Panc1 (cell line): Measurements from ENCODE around the gene ITPR3.

Source experiments
- POLR2AphosphoS5 ChIP-seq: IDR thresholded peaks from 2 replicates; pipeline ENCODE4 v1.6.1; 2012; ENCODE audit warnings: mild to moderate bottlenecking, low read depth, low read length, moderate library complexity
- SIN3A ChIP-seq: IDR thresholded peaks from 2 replicates; pipeline ENCODE4 v1.6.1; 2012; ENCODE audit warnings: low read depth, mild to moderate bottlenecking, low read length, moderate library complexity, borderline replicate concordance; ENCODE audit not compliant: insufficient read depth
- TCF7L2 ChIP-seq: IDR thresholded peaks from 2 replicates; pipeline ENCODE4 v1.6.1; 2011; ENCODE audit warnings: mild to moderate bottlenecking, low read depth, low read length, inconsistent platforms
- TF ChIP-seq, protein P1 (sequence below): fragments of 450-650 bp; IDR thresholded peaks from 2 replicates; pipeline ENCODE4 v1.5.1; 2017; ENCODE audit warnings: mild to moderate bottlenecking
- TF ChIP-seq, protein P2 (sequence below), 2 experiments: IDR thresholded peaks; 2 replicates each; pipeline ENCODE4 v1.6.1; 2011 to 2012; ENCODE audit warnings: low read depth in 2 of 2, control low read depth in 1 of 2, low read length in 1 of 2, mild to moderate bottlenecking in 1 of 2, moderate library complexity in 1 of 2; ENCODE audit not compliant: insufficient read depth in 1 of 2

DNA sequence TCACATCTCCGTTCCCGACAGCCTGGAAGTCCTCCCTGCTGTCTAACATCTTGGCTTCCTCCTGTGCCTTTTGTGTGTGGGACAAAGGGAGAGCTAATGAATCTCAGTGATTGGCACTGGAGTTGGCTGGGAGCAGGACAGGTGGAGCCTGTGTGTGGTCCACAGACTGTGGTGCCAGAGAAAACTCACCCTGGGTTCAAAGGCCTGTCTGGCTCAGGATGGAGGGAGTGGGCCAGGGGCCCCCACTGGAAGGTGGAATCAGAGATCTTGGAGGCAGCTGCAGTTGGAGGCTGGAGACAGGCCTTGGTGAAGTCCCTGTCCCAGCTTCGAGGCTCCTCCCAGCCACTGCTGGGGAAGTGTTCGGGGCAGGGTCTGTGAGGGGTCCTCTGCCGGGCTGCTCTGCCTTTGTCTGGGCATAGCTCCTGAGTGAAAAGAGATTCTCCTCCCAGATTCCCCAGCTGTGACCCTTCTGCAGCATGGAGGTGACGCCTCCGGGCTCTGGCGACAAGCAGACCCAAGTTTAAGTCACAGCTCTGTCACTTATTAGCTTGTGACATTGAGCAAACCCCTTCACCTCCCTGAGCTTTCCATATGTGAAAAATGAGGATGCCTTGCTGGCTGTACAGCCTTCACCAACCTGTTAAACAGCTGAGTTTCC, 13.9 kb upstream of the ITPR3 start:
- no peak for TF ChIP-seq SIN3A
- TF ChIP-seq, protein P1, sequence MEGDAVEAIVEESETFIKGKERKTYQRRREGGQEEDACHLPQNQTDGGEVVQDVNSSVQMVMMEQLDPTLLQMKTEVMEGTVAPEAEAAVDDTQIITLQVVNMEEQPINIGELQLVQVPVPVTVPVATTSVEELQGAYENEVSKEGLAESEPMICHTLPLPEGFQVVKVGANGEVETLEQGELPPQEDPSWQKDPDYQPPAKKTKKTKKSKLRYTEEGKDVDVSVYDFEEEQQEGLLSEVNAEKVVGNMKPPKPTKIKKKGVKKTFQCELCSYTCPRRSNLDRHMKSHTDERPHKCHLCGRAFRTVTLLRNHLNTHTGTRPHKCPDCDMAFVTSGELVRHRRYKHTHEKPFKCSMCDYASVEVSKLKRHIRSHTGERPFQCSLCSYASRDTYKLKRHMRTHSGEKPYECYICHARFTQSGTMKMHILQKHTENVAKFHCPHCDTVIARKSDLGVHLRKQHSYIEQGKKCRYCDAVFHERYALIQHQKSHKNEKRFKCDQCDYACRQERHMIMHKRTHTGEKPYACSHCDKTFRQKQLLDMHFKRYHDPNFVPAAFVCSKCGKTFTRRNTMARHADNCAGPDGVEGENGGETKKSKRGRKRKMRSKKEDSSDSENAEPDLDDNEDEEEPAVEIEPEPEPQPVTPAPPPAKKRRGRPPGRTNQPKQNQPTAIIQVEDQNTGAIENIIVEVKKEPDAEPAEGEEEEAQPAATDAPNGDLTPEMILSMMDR = no peak
- TF ChIP-seq, protein P2, sequence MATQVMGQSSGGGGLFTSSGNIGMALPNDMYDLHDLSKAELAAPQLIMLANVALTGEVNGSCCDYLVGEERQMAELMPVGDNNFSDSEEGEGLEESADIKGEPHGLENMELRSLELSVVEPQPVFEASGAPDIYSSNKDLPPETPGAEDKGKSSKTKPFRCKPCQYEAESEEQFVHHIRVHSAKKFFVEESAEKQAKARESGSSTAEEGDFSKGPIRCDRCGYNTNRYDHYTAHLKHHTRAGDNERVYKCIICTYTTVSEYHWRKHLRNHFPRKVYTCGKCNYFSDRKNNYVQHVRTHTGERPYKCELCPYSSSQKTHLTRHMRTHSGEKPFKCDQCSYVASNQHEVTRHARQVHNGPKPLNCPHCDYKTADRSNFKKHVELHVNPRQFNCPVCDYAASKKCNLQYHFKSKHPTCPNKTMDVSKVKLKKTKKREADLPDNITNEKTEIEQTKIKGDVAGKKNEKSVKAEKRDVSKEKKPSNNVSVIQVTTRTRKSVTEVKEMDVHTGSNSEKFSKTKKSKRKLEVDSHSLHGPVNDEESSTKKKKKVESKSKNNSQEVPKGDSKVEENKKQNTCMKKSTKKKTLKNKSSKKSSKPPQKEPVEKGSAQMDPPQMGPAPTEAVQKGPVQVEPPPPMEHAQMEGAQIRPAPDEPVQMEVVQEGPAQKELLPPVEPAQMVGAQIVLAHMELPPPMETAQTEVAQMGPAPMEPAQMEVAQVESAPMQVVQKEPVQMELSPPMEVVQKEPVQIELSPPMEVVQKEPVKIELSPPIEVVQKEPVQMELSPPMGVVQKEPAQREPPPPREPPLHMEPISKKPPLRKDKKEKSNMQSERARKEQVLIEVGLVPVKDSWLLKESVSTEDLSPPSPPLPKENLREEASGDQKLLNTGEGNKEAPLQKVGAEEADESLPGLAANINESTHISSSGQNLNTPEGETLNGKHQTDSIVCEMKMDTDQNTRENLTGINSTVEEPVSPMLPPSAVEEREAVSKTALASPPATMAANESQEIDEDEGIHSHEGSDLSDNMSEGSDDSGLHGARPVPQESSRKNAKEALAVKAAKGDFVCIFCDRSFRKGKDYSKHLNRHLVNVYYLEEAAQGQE (IDR thresholded peaks at IDR 0.05; ENCODE audit: insufficient read depth in 1 of 2, low read depth in 2 of 2, low read length in 1 of 2) = no peak
- TF ChIP-seq POLR2AphosphoS5 = no peak
- TF ChIP-seq TCF7L2 = no peak
